ENCODE data around the gene CAMSAP1.

DNA sequence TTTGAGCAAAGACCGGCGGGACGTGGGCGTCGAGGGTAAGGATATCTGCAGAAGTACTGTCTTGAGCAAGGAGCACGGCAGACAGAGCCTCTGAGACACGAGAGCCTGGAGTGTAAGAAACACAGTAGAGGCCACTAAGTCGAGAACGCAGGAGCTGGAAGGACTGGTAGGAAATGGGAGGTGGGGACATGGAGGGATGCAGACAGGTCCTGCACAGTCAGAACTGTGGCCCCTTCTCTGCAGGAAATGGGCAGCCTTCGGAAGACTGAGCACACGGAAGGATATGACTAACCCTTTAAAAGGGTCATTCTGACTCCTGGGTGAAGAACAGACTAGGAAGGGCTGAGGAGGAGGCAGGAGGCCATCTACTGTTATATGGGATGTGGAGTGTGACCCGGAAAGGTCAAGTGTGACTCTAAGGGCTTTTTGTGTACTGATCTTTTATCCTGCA lies 1.4 kb upstream of the CAMSAP1 start:
- TF ChIP-seq POLR2A (IDR thresholded peaks at IDR 0.05) = no peak
- TF ChIP-seq, protein P1, sequence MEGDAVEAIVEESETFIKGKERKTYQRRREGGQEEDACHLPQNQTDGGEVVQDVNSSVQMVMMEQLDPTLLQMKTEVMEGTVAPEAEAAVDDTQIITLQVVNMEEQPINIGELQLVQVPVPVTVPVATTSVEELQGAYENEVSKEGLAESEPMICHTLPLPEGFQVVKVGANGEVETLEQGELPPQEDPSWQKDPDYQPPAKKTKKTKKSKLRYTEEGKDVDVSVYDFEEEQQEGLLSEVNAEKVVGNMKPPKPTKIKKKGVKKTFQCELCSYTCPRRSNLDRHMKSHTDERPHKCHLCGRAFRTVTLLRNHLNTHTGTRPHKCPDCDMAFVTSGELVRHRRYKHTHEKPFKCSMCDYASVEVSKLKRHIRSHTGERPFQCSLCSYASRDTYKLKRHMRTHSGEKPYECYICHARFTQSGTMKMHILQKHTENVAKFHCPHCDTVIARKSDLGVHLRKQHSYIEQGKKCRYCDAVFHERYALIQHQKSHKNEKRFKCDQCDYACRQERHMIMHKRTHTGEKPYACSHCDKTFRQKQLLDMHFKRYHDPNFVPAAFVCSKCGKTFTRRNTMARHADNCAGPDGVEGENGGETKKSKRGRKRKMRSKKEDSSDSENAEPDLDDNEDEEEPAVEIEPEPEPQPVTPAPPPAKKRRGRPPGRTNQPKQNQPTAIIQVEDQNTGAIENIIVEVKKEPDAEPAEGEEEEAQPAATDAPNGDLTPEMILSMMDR (IDR thresholded peaks at IDR 0.05 in 8 of 11, conservative IDR thresholded peaks at IDR 0.05 in 3 of 11) = no peak
- TF ChIP-seq POLR2AphosphoS5 (IDR thresholded peaks at IDR 0.05) = peak in 1 of 3 donors; percentile 40
